IMR-90 (cell line): Measurements from ENCODE around the gene LEMD1. TPM values are rescaled to one million over a fixed set of nuclear protein-coding genes. Genes with fewer than 3 reads are reported as not detected.

Experiments used
- ATAC-seq: fragments of 200-7000 bp; cut with Tn5 transposase; 2 replicates; pipeline ENCODE4 v1.9.1; 2020; ENCODE audit warnings: low read depth, mild to moderate bottlenecking, moderate library complexity
- BruUV-seq: library from RNA; stranded (reverse); fragments of 400-500 nt; replicated peaks from 2 replicates; lab custom pipeline; 2021; lab: Mats Ljungman, UMichigan
- CTCF ChIA-PET: fragments of 300-600 bp; formaldehyde crosslinking; extraction: SDS; loops from one replicate; lab custom pipeline; 2021; ENCODE audit warnings: antibody characterized with exemption; lab: Yijun Ruan, JAX
- POLR2A ChIA-PET: fragments of 300-600 bp; sonication (Branson Sonifier 250); formaldehyde crosslinking; loops from one replicate; lab custom pipeline; 2022; ENCODE audit warnings: antibody characterized with exemption; ENCODE audit not compliant: unreplicated experiment; lab: Charles Lee
- DNase-seq: peaks from one replicate; pipeline ENCODE4 v3.0.0; 2013
- H2AFZ ChIP-seq: replicated peaks from 2 replicates; pipeline ENCODE3; 2013; ENCODE audit warnings: low read length, mild to moderate bottlenecking; ENCODE audit not compliant: poor library complexity
- H2AK5ac ChIP-seq: 2 replicates; pipeline ENCODE4 v1.6.1; 2013; ENCODE audit warnings: low read depth, low read length, inconsistent platforms
- H2AK9ac ChIP-seq: replicated peaks from 2 replicates; pipeline ENCODE3; 2013; ENCODE audit warnings: mild to moderate bottlenecking, low read depth, low read length, moderate library complexity; ENCODE audit not compliant: poor library complexity
- H2BK120ac ChIP-seq: 2 replicates; pipeline ENCODE4 v1.6.1; 2013; ENCODE audit warnings: low read depth, low read length, inconsistent platforms
- H2BK15ac ChIP-seq: 3 replicates; pipeline ENCODE4 v1.6.1; 2013; ENCODE audit warnings: low read depth, low read length, inconsistent platforms
- H2BK20ac ChIP-seq: 2 replicates; pipeline ENCODE4 v1.6.1; 2013; ENCODE audit warnings: low read depth, mild to moderate bottlenecking, inconsistent platforms, low read length, moderate library complexity
- H2BK5ac ChIP-seq: 2 replicates; pipeline ENCODE4 v1.6.1; 2013; ENCODE audit warnings: mild to moderate bottlenecking, low read depth, low read length, inconsistent platforms; ENCODE audit not compliant: poor library complexity, severe bottlenecking
- H3K14ac ChIP-seq: replicated peaks from 2 replicates; pipeline ENCODE4 v1.6.1; 2013; ENCODE audit warnings: low read depth, low read length, inconsistent platforms
- H3K18ac ChIP-seq: 2 replicates; pipeline ENCODE4 v1.6.1; 2013; ENCODE audit warnings: low read depth, low read length, control low read depth
- H3K23ac ChIP-seq: 2 replicates; pipeline ENCODE4 v1.6.1; 2013; ENCODE audit warnings: low read depth, low read length, inconsistent platforms
- H3K27ac ChIP-seq: 2 replicates; pipeline ENCODE4 v1.5.1; 2013; ENCODE audit warnings: mild to moderate bottlenecking, control low read depth, low read length; ENCODE audit not compliant: insufficient read depth
- H3K27me3 ChIP-seq: 2 replicates; pipeline ENCODE4 v1.6.1; 2013; ENCODE audit warnings: low read length; ENCODE audit not compliant: control insufficient read depth, insufficient read depth
- H3K36me3 ChIP-seq: 2 replicates; pipeline ENCODE4 v1.6.1; 2013; ENCODE audit warnings: low read length, mixed read lengths; ENCODE audit not compliant: control insufficient read depth, insufficient read depth
- H3K4ac ChIP-seq: 2 replicates; pipeline ENCODE4 v1.6.1; 2013; ENCODE audit warnings: low read depth, low read length, inconsistent platforms
- H3K4me1 ChIP-seq: 2 replicates; pipeline ENCODE4 v1.6.1; 2013; ENCODE audit warnings: low read length, mixed read lengths; ENCODE audit not compliant: control insufficient read depth, insufficient read depth
- H3K4me2 ChIP-seq: 2 replicates; pipeline ENCODE4 v1.6.1; 2013; ENCODE audit warnings: low read depth, mild to moderate bottlenecking, control low read depth, low read length, moderate library complexity
- H3K4me3 ChIP-seq: 2 replicates; pipeline ENCODE4 v1.5.1; 2013; ENCODE audit warnings: low read depth, mild to moderate bottlenecking, control low read depth, low read length, moderate library complexity; ENCODE audit not compliant: insufficient read depth
- H3K56ac ChIP-seq: 2 replicates; pipeline ENCODE4 v1.6.1; 2013; ENCODE audit warnings: low read length, inconsistent platforms; ENCODE audit not compliant: insufficient read depth; ENCODE audit errors: extremely low read depth
- H3K79me1 ChIP-seq, 2 experiments: 2 replicates each; pipeline ENCODE4 v1.6.1; 2013; ENCODE audit warnings: low read length in 2 of 2, inconsistent platforms in 1 of 2, low read depth in 1 of 2
- H3K9ac ChIP-seq: 2 replicates; pipeline ENCODE4 v1.6.1; 2013; ENCODE audit warnings: low read depth, low read length, control low read depth
- H3K9me1 ChIP-seq: 2 replicates; pipeline ENCODE4 v1.6.1; 2013; ENCODE audit warnings: low read length, inconsistent platforms; ENCODE audit not compliant: insufficient read depth
- H3K9me3 ChIP-seq: 2 replicates; pipeline ENCODE4 v1.6.1; 2013; ENCODE audit warnings: low read length; ENCODE audit not compliant: control insufficient read depth, insufficient read depth
- H4K20me1 ChIP-seq: 2 replicates; pipeline ENCODE4 v1.6.1; 2013; ENCODE audit warnings: low read length, inconsistent platforms; ENCODE audit not compliant: insufficient read depth
- H4K5ac ChIP-seq: 2 replicates; pipeline ENCODE4 v1.6.1; 2013; ENCODE audit warnings: mild to moderate bottlenecking, low read depth, low read length, control low read depth
- H4K8ac ChIP-seq, 2 experiments: 2 replicates each; pipeline ENCODE4 v1.6.1; 2013; ENCODE audit warnings: low read depth in 2 of 2, low read length in 2 of 2, control low read depth in 1 of 2, inconsistent platforms in 1 of 2
- H4K91ac ChIP-seq: 2 replicates; pipeline ENCODE4 v1.6.1; 2013; ENCODE audit warnings: low read depth, low read length, inconsistent platforms; ENCODE audit not compliant: insufficient read depth
- CHD1 ChIP-seq: IDR thresholded peaks from 2 replicates; pipeline ENCODE4 v1.6.1; 2012; ENCODE audit warnings: low read depth, low read length, improper control_type of control experiment
- FOS ChIP-seq: fragments of 150-350 bp; IDR thresholded peaks from 2 replicates; pipeline ENCODE4 v1.6.1; 2016; ENCODE audit warnings: low read depth, low read length
- MAFK ChIP-seq: IDR thresholded peaks from 2 replicates; pipeline ENCODE4 v1.6.1; 2012; ENCODE audit warnings: low read depth, low read length, improper control_type of control experiment
- MAZ ChIP-seq: IDR thresholded peaks from 2 replicates; pipeline ENCODE4 v1.6.1; 2012; ENCODE audit warnings: low read depth, mild to moderate bottlenecking, low read length, improper control_type of control experiment, moderate library complexity, borderline replicate concordance
- MXI1 ChIP-seq: IDR thresholded peaks from 2 replicates; pipeline ENCODE4 v1.6.1; 2012; ENCODE audit warnings: low read depth, mild to moderate bottlenecking, low read length, moderate library complexity, borderline replicate concordance
- NFE2L2 ChIP-seq: fragments of 150-350 bp; IDR thresholded peaks from 2 replicates; pipeline ENCODE4 v1.6.1; 2016; ENCODE audit warnings: low read depth, mild to moderate bottlenecking, low read length
- POLR2A ChIP-seq: IDR thresholded peaks from 2 replicates; pipeline ENCODE4 v1.6.1; 2012; ENCODE audit warnings: mild to moderate bottlenecking, low read depth, low read length
- RCOR1 ChIP-seq: IDR thresholded peaks from 2 replicates; pipeline ENCODE4 v1.6.1; 2012; ENCODE audit warnings: mild to moderate bottlenecking, low read length, improper control_type of control experiment; ENCODE audit not compliant: insufficient replicate concordance
- SMC3 ChIP-seq: fragments of 150-350 bp; IDR thresholded peaks from 2 replicates; pipeline ENCODE4 v1.6.1; 2016; ENCODE audit warnings: low read depth, mild to moderate bottlenecking, antibody characterized with exemption, low read length, moderate library complexity
- WGBS, 2 experiments: methylation state at CpG; one replicate each; pipeline versions ENCODE4 v1.1.5 to v1.1.7; 2013; ENCODE audit warnings: missing lambda C conversion rate in 2 of 2; ENCODE audit not compliant: insufficient read length in 1 of 2; ENCODE audit errors: extremely low coverage in 2 of 2; 5-methylcytosine and 5-hydroxymethylcytosine counted together
- dilution Hi-C: fragments of 300-500 bp; cut with HindIII; formaldehyde crosslinking; loops from one replicate; pipeline ENCODE4 v1.14.3; 2018; ENCODE audit warnings: low sequenced_read_pairs; ENCODE audit not compliant: unreplicated experiment
- in situ Hi-C: fragments of 300-500 bp; cut with MboI; formaldehyde crosslinking; loops from 3 replicates; pipeline ENCODE4 v1.14.3; 2019; ENCODE audit warnings: low sequenced_read_pairs, inconsistent platforms, mixed read lengths
- intact Hi-C: fragments of 100-400 bp; cut with micrococcal nuclease; formaldehyde crosslinking; loops from 2 replicates; pipeline ENCODE4 v1.10.0; 2022
- polyA plus RNA-seq, 3 experiments: library from polyadenylated mRNA; depleted of rRNA; stranded (reverse); fragments of >200 nt; gene quantifications; 2 replicates each; pipeline ENCODE4 v1.2.3, GENCODE V29; 2012; ENCODE audit warnings: low replicate concordance in 1 of 3
- total RNA-seq: library from RNA; depleted of rRNA; stranded (reverse); fragments of >200 nt; gene quantifications from 2 replicates; pipeline ENCODE4 v1.2.3, GENCODE V29; 2012
- TF ChIP-seq, protein P1 (sequence below): conservative IDR thresholded peaks from 2 replicates; pipeline ENCODE4 v1.5.1; 2012; ENCODE audit warnings: mild to moderate bottlenecking, low read depth, low read length, improper control_type of control experiment

Gene LEMD1
- total and polyA plus RNA-seq, 2 of the 4 experiments (the other 2 are of a cell fraction): not detected

DNA sequence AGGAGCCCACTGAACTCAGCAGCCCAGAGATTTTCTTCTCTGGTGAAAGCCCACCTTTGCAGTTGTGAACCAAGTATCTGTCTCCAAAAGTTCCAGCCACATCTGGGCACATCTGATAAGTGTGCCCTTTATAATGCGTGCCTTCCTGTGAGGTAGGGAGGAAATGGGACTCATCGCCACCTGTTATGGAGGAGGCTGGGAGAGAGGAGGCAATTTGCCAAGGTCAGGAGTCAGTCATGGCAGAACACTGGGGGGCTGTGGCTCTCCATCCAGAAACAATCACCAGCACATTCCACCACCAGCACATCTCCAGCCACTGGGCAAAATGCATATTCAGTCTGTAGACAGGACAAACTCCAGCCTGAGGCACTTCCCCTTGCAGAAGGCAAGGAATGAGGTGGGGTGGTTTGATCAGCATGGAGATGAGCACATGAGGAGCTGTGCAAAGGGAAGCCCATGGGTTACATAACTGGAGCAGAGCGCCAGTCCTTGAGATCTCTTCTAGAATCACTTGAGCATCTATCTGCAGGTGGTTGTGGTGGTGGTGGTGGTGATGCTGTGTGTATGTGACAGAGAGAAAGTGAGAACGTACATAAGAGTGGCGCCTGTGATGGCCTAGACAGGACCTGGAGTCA, 15.0 kb upstream of the LEMD1 start:
- H2BK120ac ChIP-seq: no peak overlapping the region
- no peak overlapping the region for H2AK5ac ChIP-seq
- no peaks in the 10 kb centered on the region for H4K20me1 ChIP-seq
- H3K9me3 ChIP-seq: no peaks in the 10 kb centered on the region
- no peak overlapping the region for H4K5ac ChIP-seq
- H2BK15ac ChIP-seq: no peak overlapping the region
- no peak overlapping the region for H2BK5ac ChIP-seq
- TF ChIP-seq FOS: no peak
- no peak for TF ChIP-seq NFE2L2
- no peak for TF ChIP-seq SMC3
- no peak for TF ChIP-seq MAFK
- no peak for TF ChIP-seq RCOR1
- TF ChIP-seq, protein P1, sequence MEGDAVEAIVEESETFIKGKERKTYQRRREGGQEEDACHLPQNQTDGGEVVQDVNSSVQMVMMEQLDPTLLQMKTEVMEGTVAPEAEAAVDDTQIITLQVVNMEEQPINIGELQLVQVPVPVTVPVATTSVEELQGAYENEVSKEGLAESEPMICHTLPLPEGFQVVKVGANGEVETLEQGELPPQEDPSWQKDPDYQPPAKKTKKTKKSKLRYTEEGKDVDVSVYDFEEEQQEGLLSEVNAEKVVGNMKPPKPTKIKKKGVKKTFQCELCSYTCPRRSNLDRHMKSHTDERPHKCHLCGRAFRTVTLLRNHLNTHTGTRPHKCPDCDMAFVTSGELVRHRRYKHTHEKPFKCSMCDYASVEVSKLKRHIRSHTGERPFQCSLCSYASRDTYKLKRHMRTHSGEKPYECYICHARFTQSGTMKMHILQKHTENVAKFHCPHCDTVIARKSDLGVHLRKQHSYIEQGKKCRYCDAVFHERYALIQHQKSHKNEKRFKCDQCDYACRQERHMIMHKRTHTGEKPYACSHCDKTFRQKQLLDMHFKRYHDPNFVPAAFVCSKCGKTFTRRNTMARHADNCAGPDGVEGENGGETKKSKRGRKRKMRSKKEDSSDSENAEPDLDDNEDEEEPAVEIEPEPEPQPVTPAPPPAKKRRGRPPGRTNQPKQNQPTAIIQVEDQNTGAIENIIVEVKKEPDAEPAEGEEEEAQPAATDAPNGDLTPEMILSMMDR: no peak
- TF ChIP-seq MXI1: no peak
- no peak for TF ChIP-seq CHD1
- no peak for TF ChIP-seq POLR2A
- TF ChIP-seq MAZ: no peak
- H3K9me1 ChIP-seq: no peaks in the 10 kb centered on the region
- no peaks in the 10 kb centered on the region for H3K4me1 ChIP-seq
- H2AK9ac ChIP-seq: no peak overlapping the region
- WGBS, 2 experiments: 87% methylated on average over 3 of the region's 5 CpGs; no CpG with 5 or more reads in 1 of the 2 experiments
- H3K4me3 ChIP-seq: no peak overlapping the region
- no peak overlapping the region for H3K9ac ChIP-seq
- dilution Hi-C loops (no loop called here), in situ Hi-C loops (no loop called here), intact Hi-C loops (no loop called here)
- BruUV-seq: no TSS peak
- H3K27me3 ChIP-seq: peaks cover 71% of the 10 kb centered on the region
- H3K14ac ChIP-seq: no peak overlapping the region
- H3K18ac ChIP-seq: no peak overlapping the region
- no peak overlapping the region for H4K8ac ChIP-seq
- ATAC-seq: no peak
- no peak overlapping the region for H3K4me2 ChIP-seq
- H4K91ac ChIP-seq: no peak overlapping the region
- CTCF ChIA-PET: interaction anchor here (0.6 kb wide), 1 partner anchor 160 kb away, joined by 3 read pairs; no protein-coding TSS in a partner anchor
- no peak overlapping the region for H3K56ac ChIP-seq
- H2AFZ ChIP-seq: no peak overlapping the region
- H3K27ac ChIP-seq: no peak overlapping the region
- no peaks in the 10 kb centered on the region for H3K79me1 ChIP-seq
- H3K4ac ChIP-seq: no peak overlapping the region
- H3K23ac ChIP-seq: no peak overlapping the region
- H2BK20ac ChIP-seq: no peak overlapping the region
- POLR2A ChIA-PET: no interaction called here
- no peak for DNase-seq
- H3K36me3 ChIP-seq: no peaks in the 10 kb centered on the region
